Gastroesophageal sphincter (tissue), 4 donors: ENCODE data around the gene WDHD1. TPM values are rescaled to one million over a fixed set of nuclear protein-coding genes. Genes with fewer than 3 reads are reported as not detected.

Experiments
- ATAC-seq: fragments of 150-250 bp; one replicate; pipeline ENCODE4 v1.9.1; 2016; ENCODE audit warnings: mild to moderate bottlenecking, moderate library complexity
- H3K27ac ChIP-seq, 4 donors: fragments of 200-600 bp; sonication (generic) in 3 of 4; 1 replicate in 3 of 4; 2 replicates in 1 of 4; pipeline ENCODE4 v1.5.1; 2016 to 2019
- H3K27me3 ChIP-seq: fragments of 200-600 bp; sonication (generic); one replicate; pipeline ENCODE4 v1.5.1; 2019
- H3K36me3 ChIP-seq, 2 donors: fragments of 200-600 bp; sonication (generic); one replicate each; pipeline ENCODE4 v1.5.1; 2019; ENCODE audit warnings: control low read depth in 1 of 2
- H3K4me1 ChIP-seq, 3 donors: fragments of 200-600 bp; sonication (generic); 1 replicate in 2 of 3; 2 replicates in 1 of 3; pipeline ENCODE4 v1.5.1; 2016 to 2019; ENCODE audit warnings: control low read depth in 2 of 3
- H3K4me3 ChIP-seq, 2 donors: fragments of 200-600 bp; sonication (generic); one replicate each; pipeline ENCODE4 v1.5.1; 2019; ENCODE audit warnings: mild to moderate bottlenecking in 1 of 2, moderate library complexity in 1 of 2
- H3K9me3 ChIP-seq, 3 donors: fragments of 200-600 bp; sonication (generic); one replicate each; pipeline ENCODE4 v1.5.1; 2017 to 2019; ENCODE audit warnings: control low read depth in 2 of 3
- CTCF ChIP-seq, 4 experiments: fragments of 200-600 bp in 2 of 4; fragments of 450-650 bp in 2 of 4; sonication (generic) in 1 of 4; IDR thresholded peaks; one replicate each; pipeline ENCODE4 v1.5.1; 2017 to 2019; ENCODE audit warnings: antibody characterized with exemption in 4 of 4, mild to moderate bottlenecking in 2 of 4, moderate library complexity in 2 of 4
- EP300 ChIP-seq: sonication (generic); formaldehyde crosslinking; IDR thresholded peaks from one replicate; pipeline ENCODE4 v1.6.1; 2017; ENCODE audit warnings: antibody characterized with exemption, mild to moderate bottlenecking
- POLR2A ChIP-seq, 2 donors: fragments of 450-650 bp; IDR thresholded peaks; one replicate each; pipeline ENCODE4 v1.6.1; 2017; ENCODE audit warnings: antibody characterized with exemption in 2 of 2, mild to moderate bottlenecking in 2 of 2, moderate library complexity in 1 of 2
- POLR2AphosphoS5 ChIP-seq: sonication (generic); formaldehyde crosslinking; IDR thresholded peaks from one replicate; pipeline ENCODE4 v1.6.1; 2017; ENCODE audit warnings: antibody characterized with exemption
- WGBS, 2 donors: methylation state at CpG; one replicate each; pipeline ENCODE4 v1.1.5; 2018; ENCODE audit warnings: low coverage in 1 of 2; 5-methylcytosine and 5-hydroxymethylcytosine counted together
- total RNA-seq, 4 donors: library from RNA; depleted of rRNA; stranded (reverse); fragments of >200 nt; gene quantifications; one replicate each; pipeline ENCODE4 v1.1.0, GENCODE V29; 2016

The WDHD1 gene
- total RNA-seq, 4 donors from 2014 or later = 0.47 to 5.3 (median 2.2) TPM

- Histone ChIP-seq H3K4me3 (no peak overlapping the region), H3K27me3 (no peaks in the 10 kb centered on the region), H3K9me3 (no peaks in the 10 kb centered on the region), H3K4me1 (peaks cover 5 to 80% (median 14%) of the 10 kb centered on the region in 3 donors), H3K27ac (peak overlapping the region; percentile 8 to 69 (median 64)), H3K36me3 (peaks cover 0 to 41% of the 10 kb centered on the region in 2 donors)
- WGBS, 2 donors = 19 to 45% methylated on average over 2 to 6 of the region's 11 CpGs
- TF ChIP-seq EP300 (no peak), POLR2AphosphoS5 (no peak), CTCF (IDR thresholded peaks at IDR 0.05) (no peak), POLR2A (IDR thresholded peaks at IDR 0.05) (no peak)
- ATAC-seq = no peak
Measured at GRCh38 chr14:55062517-55063351, 35.8 kb upstream of the WDHD1 start.

- 85 to 90% methylated on average over 5 of the region's 5 CpGs for WGBS, 2 donors
- peaks cover 9 to 87% (median 11%) of the 10 kb centered on the region in 3 donors for H3K4me1 ChIP-seq
- no peak for ATAC-seq
Measured at GRCh38 chr14:55059333-55059732, 32.4 kb upstream of the WDHD1 start.

GRCh38 chr14:55057919-55058318, 31.0 kb upstream of the WDHD1 start:
- no peak for TF ChIP-seq CTCF (IDR thresholded peaks at IDR 0.05)
- TF ChIP-seq POLR2AphosphoS5 = no peak
- no peak for TF ChIP-seq POLR2A (IDR thresholded peaks at IDR 0.05)
- TF ChIP-seq EP300 = no peak
- WGBS, 2 donors = 86% methylated on average over 5 of the region's 5 CpGs; no CpG with 5 or more reads in 1 of the 2 donors
- no peak overlapping the region for H3K4me3 ChIP-seq
- no peaks in the 10 kb centered on the region for H3K9me3 ChIP-seq
- ATAC-seq = no peak
- H3K27ac ChIP-seq = no peak overlapping the region
- peaks cover 15 to 87% (median 16%) of the 10 kb centered on the region in 3 donors for H3K4me1 ChIP-seq
- H3K36me3 ChIP-seq = peaks cover 0 to 28% of the 10 kb centered on the region in 2 donors
- no peaks in the 10 kb centered on the region for H3K27me3 ChIP-seq

More at GRCh38 chr14:55059333-55059732, 32.4 kb upstream of the WDHD1 start:
- H3K4me3 ChIP-seq = no peak overlapping the region
- H3K36me3 ChIP-seq = peaks cover 0 to 42% of the 10 kb centered on the region in 2 donors
- TF ChIP-seq POLR2AphosphoS5 (no peak), EP300 (no peak), CTCF (IDR thresholded peaks at IDR 0.05) (no peak)
- no peak overlapping the region for H3K27ac ChIP-seq
- no peaks in the 10 kb centered on the region for H3K27me3 ChIP-seq
- no peaks in the 10 kb centered on the region for H3K9me3 ChIP-seq

- peaks cover 4 to 71% (median 19%) of the 10 kb centered on the region in 3 donors for H3K4me1 ChIP-seq
Measured at GRCh38 chr14:55054098-55054497, 27.2 kb upstream of the WDHD1 start.

More at GRCh38 chr14:55054098-55054497, 27.2 kb upstream of the WDHD1 start:
- no peak for ATAC-seq
- 92 to 97% methylated on average over 5 to 13 of the region's 13 CpGs for WGBS, 2 donors
- H3K36me3 ChIP-seq = peaks cover 0 to 22% of the 10 kb centered on the region in 2 donors
- TF ChIP-seq POLR2A (IDR thresholded peaks at IDR 0.05) = no peak
- no peak for TF ChIP-seq EP300
- no peak for TF ChIP-seq CTCF (IDR thresholded peaks at IDR 0.05)
- TF ChIP-seq POLR2AphosphoS5 = no peak
- H3K27ac ChIP-seq = no peak overlapping the region
- no peaks in the 10 kb centered on the region for H3K27me3 ChIP-seq
- H3K4me3 ChIP-seq = no peak overlapping the region
- no peaks in the 10 kb centered on the region for H3K9me3 ChIP-seq
